Measurements from ENCODE around the gene PTPN11. TPM values are rescaled to one million over a fixed set of nuclear protein-coding genes. Genes with fewer than 3 reads are reported as not detected.

Gene PTPN11
- total and polyA plus RNA-seq, 2 of the 13 experiments (the other 11 are each of a cell fraction or from before 2014, with no cell fraction given) = 30.0 to 63.5 TPM

DNA sequence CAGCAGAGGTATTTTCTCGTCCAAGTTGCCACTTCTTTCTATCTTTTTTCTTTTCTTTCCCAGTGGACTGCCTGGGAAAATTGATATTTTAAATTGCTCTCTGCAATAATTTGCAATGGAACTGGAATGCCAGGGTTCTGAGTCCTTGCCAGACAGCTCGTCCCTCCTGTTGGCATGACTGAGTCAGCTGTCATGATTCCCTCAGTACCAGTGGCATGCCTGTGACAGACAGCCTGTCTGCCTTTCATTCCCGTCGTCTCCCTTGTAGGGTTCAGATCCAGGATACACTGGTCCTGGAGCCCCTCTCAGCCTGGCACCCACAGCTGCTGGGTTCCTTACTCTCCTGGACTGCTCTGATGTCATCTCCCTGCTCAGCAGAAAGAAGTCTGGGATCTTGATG is 84.8 kb downstream of the PTPN11 start:
- TF ChIP-seq NAIF1 (CRISPR knock-in tag; IDR thresholded peaks at IDR 0.05; ENCODE audit: borderline replicate concordance) (no peak), MIER2 (CRISPR knock-in tag; IDR thresholded peaks at IDR 0.05) (no peak), FOXM1 (CRISPR knock-in tag; IDR thresholded peaks at IDR 0.05) (no peak), MXD4 (CRISPR knock-in tag; IDR thresholded peaks at IDR 0.05) (no peak), ZBTB10 (CRISPR knock-in tag; IDR thresholded peaks at IDR 0.05; ENCODE audit: borderline replicate concordance) (no peak), ZNF790 (CRISPR knock-in tag; IDR thresholded peaks at IDR 0.05; ENCODE audit: borderline replicate concordance) (no peak), PRMT3 (CRISPR knock-in tag; IDR thresholded peaks at IDR 0.05; ENCODE audit: borderline replicate concordance, low read depth) (no peak)
- TF ChIP-seq, protein P1, sequence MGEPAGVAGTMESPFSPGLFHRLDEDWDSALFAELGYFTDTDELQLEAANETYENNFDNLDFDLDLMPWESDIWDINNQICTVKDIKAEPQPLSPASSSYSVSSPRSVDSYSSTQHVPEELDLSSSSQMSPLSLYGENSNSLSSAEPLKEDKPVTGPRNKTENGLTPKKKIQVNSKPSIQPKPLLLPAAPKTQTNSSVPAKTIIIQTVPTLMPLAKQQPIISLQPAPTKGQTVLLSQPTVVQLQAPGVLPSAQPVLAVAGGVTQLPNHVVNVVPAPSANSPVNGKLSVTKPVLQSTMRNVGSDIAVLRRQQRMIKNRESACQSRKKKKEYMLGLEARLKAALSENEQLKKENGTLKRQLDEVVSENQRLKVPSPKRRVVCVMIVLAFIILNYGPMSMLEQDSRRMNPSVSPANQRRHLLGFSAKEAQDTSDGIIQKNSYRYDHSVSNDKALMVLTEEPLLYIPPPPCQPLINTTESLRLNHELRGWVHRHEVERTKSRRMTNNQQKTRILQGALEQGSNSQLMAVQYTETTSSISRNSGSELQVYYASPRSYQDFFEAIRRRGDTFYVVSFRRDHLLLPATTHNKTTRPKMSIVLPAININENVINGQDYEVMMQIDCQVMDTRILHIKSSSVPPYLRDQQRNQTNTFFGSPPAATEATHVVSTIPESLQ (CRISPR knock-in tag; conservative IDR thresholded peaks at IDR 0.05) = no peak
- TF ChIP-seq, protein P2, sequence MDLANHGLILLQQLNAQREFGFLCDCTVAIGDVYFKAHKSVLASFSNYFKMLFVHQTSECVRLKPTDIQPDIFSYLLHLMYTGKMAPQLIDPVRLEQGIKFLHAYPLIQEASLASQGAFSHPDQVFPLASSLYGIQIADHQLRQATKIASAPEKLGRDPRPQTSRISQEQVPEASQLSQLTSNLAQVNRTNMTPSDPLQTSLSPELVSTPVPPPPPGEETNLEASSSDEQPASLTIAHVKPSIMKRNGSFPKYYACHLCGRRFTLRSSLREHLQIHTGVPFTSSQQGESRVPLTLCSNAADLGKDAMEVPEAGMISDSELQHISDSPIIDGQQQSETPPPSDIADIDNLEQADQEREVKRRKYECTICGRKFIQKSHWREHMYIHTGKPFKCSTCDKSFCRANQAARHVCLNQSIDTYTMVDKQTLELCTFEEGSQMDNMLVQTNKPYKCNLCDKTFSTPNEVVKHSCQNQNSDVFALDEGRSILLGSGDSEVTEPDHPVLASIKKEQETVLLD (CRISPR knock-in tag; IDR thresholded peaks at IDR 0.05; ENCODE audit: low read depth) = no peak
- H2AFZ ChIP-seq (ENCODE audit: low read length) = no peak overlapping the region
- BruUV-seq (replicated peaks) = no TSS peak

More for the DNA sequence above, 84.8 kb downstream of the PTPN11 start:
- H3K36me3 ChIP-seq (replicated peaks in 1 of 2; ENCODE audit: control insufficient read depth in 1 of 2, insufficient read depth in 2 of 2, low read length in 2 of 2) = peaks cover 19 to 49% of the 10 kb centered on the region in 2 experiments
- H3K9ac ChIP-seq (ENCODE audit: insufficient read depth, low read depth, low read length) = no peak overlapping the region
- intact Hi-C loops (cut with micrococcal nuclease; ENCODE audit: unreplicated experiment) = no loop called here
- H3K27me3 ChIP-seq (ENCODE audit: control insufficient read depth in 1 of 2, insufficient read depth in 2 of 2, low read length in 2 of 2) = no peaks in the 10 kb centered on the region
- no peaks in the 10 kb centered on the region for H4K20me1 ChIP-seq (ENCODE audit: insufficient read depth, low read length)
- ATAC-seq (no peak), FAIRE-seq (no peak), DNase-seq (ENCODE audit: low spot score) (no peak)
- POLR2A ChIA-PET = no interaction called here
- H3K4me1 ChIP-seq (ENCODE audit: insufficient read depth, low read length) = no peaks in the 10 kb centered on the region
- H3K79me2 ChIP-seq (ENCODE audit: insufficient read depth, low read length) = no peaks in the 10 kb centered on the region
- no peak overlapping the region for H3K27ac ChIP-seq (ENCODE audit: extremely low read length, insufficient read depth, low read length)
- in situ Hi-C loops (cut with HindIII; ENCODE audit: extremely low pct_ligation_motif_present, low pct_unique_long_range_greater_than_20kb) = no loop called here
- no peaks in the 10 kb centered on the region for H3K9me3 ChIP-seq (ENCODE audit: low read length)
- CTCF ChIA-PET (ENCODE audit: low intra/inter-chr PET ratio, low total read pairs) = no interaction called here
- no peak overlapping the region for H3K4me2 ChIP-seq (ENCODE audit: low read depth, low read length)
- H3K4me3 ChIP-seq (replicated peaks in 1 of 3; ENCODE audit: insufficient read depth in 1 of 3, low read depth in 2 of 3, low read length in 3 of 3) = no peak overlapping the region
- 79% methylated on average over 4 of the region's 4 CpGs for WGBS (ENCODE audit: low lambda C conversion rate)
